IMR-90 (cell line): ENCODE results near the gene RPL36. TPM values are rescaled to one million over a fixed set of nuclear protein-coding genes. Genes with fewer than 3 reads are reported as not detected.

ENCODE experiments used
- ATAC-seq: fragments of 200-7000 bp; cut with Tn5 transposase; 2 replicates; pipeline ENCODE4 v1.9.1; 2020; ENCODE audit warnings: low read depth, mild to moderate bottlenecking, moderate library complexity
- BruUV-seq: library from RNA; stranded (reverse); fragments of 400-500 nt; replicated peaks from 2 replicates; lab custom pipeline; 2021; lab: Mats Ljungman, UMichigan
- CTCF ChIA-PET: fragments of 300-600 bp; formaldehyde crosslinking; extraction: SDS; loops from one replicate; lab custom pipeline; 2021; ENCODE audit warnings: antibody characterized with exemption; lab: Yijun Ruan, JAX
- POLR2A ChIA-PET: fragments of 300-600 bp; sonication (Branson Sonifier 250); formaldehyde crosslinking; loops from one replicate; lab custom pipeline; 2022; ENCODE audit warnings: antibody characterized with exemption; ENCODE audit not compliant: unreplicated experiment; lab: Charles Lee
- DNase-seq: peaks from one replicate; pipeline ENCODE4 v3.0.0; 2013
- H2AFZ ChIP-seq: replicated peaks from 2 replicates; pipeline ENCODE3; 2013; ENCODE audit warnings: low read length, mild to moderate bottlenecking; ENCODE audit not compliant: poor library complexity
- H2AK5ac ChIP-seq: 2 replicates; pipeline ENCODE4 v1.6.1; 2013; ENCODE audit warnings: low read depth, low read length, inconsistent platforms
- H2AK9ac ChIP-seq: replicated peaks from 2 replicates; pipeline ENCODE3; 2013; ENCODE audit warnings: mild to moderate bottlenecking, low read depth, low read length, moderate library complexity; ENCODE audit not compliant: poor library complexity
- H2BK120ac ChIP-seq: 2 replicates; pipeline ENCODE4 v1.6.1; 2013; ENCODE audit warnings: low read depth, low read length, inconsistent platforms
- H2BK15ac ChIP-seq: 3 replicates; pipeline ENCODE4 v1.6.1; 2013; ENCODE audit warnings: low read depth, low read length, inconsistent platforms
- H2BK20ac ChIP-seq: 2 replicates; pipeline ENCODE4 v1.6.1; 2013; ENCODE audit warnings: low read depth, mild to moderate bottlenecking, inconsistent platforms, low read length, moderate library complexity
- H2BK5ac ChIP-seq: 2 replicates; pipeline ENCODE4 v1.6.1; 2013; ENCODE audit warnings: mild to moderate bottlenecking, low read depth, low read length, inconsistent platforms; ENCODE audit not compliant: poor library complexity, severe bottlenecking
- H3K14ac ChIP-seq: replicated peaks from 2 replicates; pipeline ENCODE4 v1.6.1; 2013; ENCODE audit warnings: low read depth, low read length, inconsistent platforms
- H3K18ac ChIP-seq: 2 replicates; pipeline ENCODE4 v1.6.1; 2013; ENCODE audit warnings: low read depth, low read length, control low read depth
- H3K23ac ChIP-seq: 2 replicates; pipeline ENCODE4 v1.6.1; 2013; ENCODE audit warnings: low read depth, low read length, inconsistent platforms
- H3K27ac ChIP-seq: 2 replicates; pipeline ENCODE4 v1.5.1; 2013; ENCODE audit warnings: mild to moderate bottlenecking, control low read depth, low read length; ENCODE audit not compliant: insufficient read depth
- H3K27me3 ChIP-seq: 2 replicates; pipeline ENCODE4 v1.6.1; 2013; ENCODE audit warnings: low read length; ENCODE audit not compliant: control insufficient read depth, insufficient read depth
- H3K36me3 ChIP-seq: 2 replicates; pipeline ENCODE4 v1.6.1; 2013; ENCODE audit warnings: low read length, mixed read lengths; ENCODE audit not compliant: control insufficient read depth, insufficient read depth
- H3K4ac ChIP-seq: 2 replicates; pipeline ENCODE4 v1.6.1; 2013; ENCODE audit warnings: low read depth, low read length, inconsistent platforms
- H3K4me1 ChIP-seq: 2 replicates; pipeline ENCODE4 v1.6.1; 2013; ENCODE audit warnings: low read length, mixed read lengths; ENCODE audit not compliant: control insufficient read depth, insufficient read depth
- H3K4me2 ChIP-seq: 2 replicates; pipeline ENCODE4 v1.6.1; 2013; ENCODE audit warnings: low read depth, mild to moderate bottlenecking, control low read depth, low read length, moderate library complexity
- H3K4me3 ChIP-seq: 2 replicates; pipeline ENCODE4 v1.5.1; 2013; ENCODE audit warnings: low read depth, mild to moderate bottlenecking, control low read depth, low read length, moderate library complexity; ENCODE audit not compliant: insufficient read depth
- H3K56ac ChIP-seq: 2 replicates; pipeline ENCODE4 v1.6.1; 2013; ENCODE audit warnings: low read length, inconsistent platforms; ENCODE audit not compliant: insufficient read depth; ENCODE audit errors: extremely low read depth
- H3K79me1 ChIP-seq, 2 experiments: 2 replicates each; pipeline ENCODE4 v1.6.1; 2013; ENCODE audit warnings: low read length in 2 of 2, inconsistent platforms in 1 of 2, low read depth in 1 of 2
- H3K9ac ChIP-seq: 2 replicates; pipeline ENCODE4 v1.6.1; 2013; ENCODE audit warnings: low read depth, low read length, control low read depth
- H3K9me1 ChIP-seq: 2 replicates; pipeline ENCODE4 v1.6.1; 2013; ENCODE audit warnings: low read length, inconsistent platforms; ENCODE audit not compliant: insufficient read depth
- H3K9me3 ChIP-seq: 2 replicates; pipeline ENCODE4 v1.6.1; 2013; ENCODE audit warnings: low read length; ENCODE audit not compliant: control insufficient read depth, insufficient read depth
- H4K20me1 ChIP-seq: 2 replicates; pipeline ENCODE4 v1.6.1; 2013; ENCODE audit warnings: low read length, inconsistent platforms; ENCODE audit not compliant: insufficient read depth
- H4K5ac ChIP-seq: 2 replicates; pipeline ENCODE4 v1.6.1; 2013; ENCODE audit warnings: mild to moderate bottlenecking, low read depth, low read length, control low read depth
- H4K8ac ChIP-seq, 2 experiments: 2 replicates each; pipeline ENCODE4 v1.6.1; 2013; ENCODE audit warnings: low read depth in 2 of 2, low read length in 2 of 2, control low read depth in 1 of 2, inconsistent platforms in 1 of 2
- H4K91ac ChIP-seq: 2 replicates; pipeline ENCODE4 v1.6.1; 2013; ENCODE audit warnings: low read depth, low read length, inconsistent platforms; ENCODE audit not compliant: insufficient read depth
- BHLHE40 ChIP-seq: fragments of 150-350 bp; IDR thresholded peaks from 2 replicates; pipeline ENCODE4 v1.6.1; 2016; ENCODE audit warnings: mild to moderate bottlenecking, low read depth, low read length
- CEBPB ChIP-seq: IDR thresholded peaks from 2 replicates; pipeline ENCODE4 v1.6.1; 2012; ENCODE audit warnings: low read depth, low read length, improper control_type of control experiment
- CHD1 ChIP-seq: IDR thresholded peaks from 2 replicates; pipeline ENCODE4 v1.6.1; 2012; ENCODE audit warnings: low read depth, low read length, improper control_type of control experiment
- MAFK ChIP-seq: IDR thresholded peaks from 2 replicates; pipeline ENCODE4 v1.6.1; 2012; ENCODE audit warnings: low read depth, low read length, improper control_type of control experiment
- MAZ ChIP-seq: IDR thresholded peaks from 2 replicates; pipeline ENCODE4 v1.6.1; 2012; ENCODE audit warnings: low read depth, mild to moderate bottlenecking, low read length, improper control_type of control experiment, moderate library complexity, borderline replicate concordance
- MXI1 ChIP-seq: IDR thresholded peaks from 2 replicates; pipeline ENCODE4 v1.6.1; 2012; ENCODE audit warnings: low read depth, mild to moderate bottlenecking, low read length, moderate library complexity, borderline replicate concordance
- POLR2A ChIP-seq: IDR thresholded peaks from 2 replicates; pipeline ENCODE4 v1.6.1; 2012; ENCODE audit warnings: mild to moderate bottlenecking, low read depth, low read length
- RAD21 ChIP-seq: IDR thresholded peaks from 2 replicates; pipeline ENCODE4 v1.6.1; 2012; ENCODE audit warnings: low read length, improper control_type of control experiment
- RCOR1 ChIP-seq: IDR thresholded peaks from 2 replicates; pipeline ENCODE4 v1.6.1; 2012; ENCODE audit warnings: mild to moderate bottlenecking, low read length, improper control_type of control experiment; ENCODE audit not compliant: insufficient replicate concordance
- RFX5 ChIP-seq: IDR thresholded peaks from 2 replicates; pipeline ENCODE4 v1.8.0; 2012; ENCODE audit warnings: low read depth, mild to moderate bottlenecking, low read length, moderate library complexity
- SMC3 ChIP-seq: fragments of 150-350 bp; IDR thresholded peaks from 2 replicates; pipeline ENCODE4 v1.6.1; 2016; ENCODE audit warnings: low read depth, mild to moderate bottlenecking, antibody characterized with exemption, low read length, moderate library complexity
- WGBS, 2 experiments: methylation state at CpG; one replicate each; pipeline versions ENCODE4 v1.1.5 to v1.1.7; 2013; ENCODE audit warnings: missing lambda C conversion rate in 2 of 2; ENCODE audit not compliant: insufficient read length in 1 of 2; ENCODE audit errors: extremely low coverage in 2 of 2; 5-methylcytosine and 5-hydroxymethylcytosine counted together
- dilution Hi-C: fragments of 300-500 bp; cut with HindIII; formaldehyde crosslinking; loops from one replicate; pipeline ENCODE4 v1.14.3; 2018; ENCODE audit warnings: low sequenced_read_pairs; ENCODE audit not compliant: unreplicated experiment
- in situ Hi-C: fragments of 300-500 bp; cut with MboI; formaldehyde crosslinking; loops from 3 replicates; pipeline ENCODE4 v1.14.3; 2019; ENCODE audit warnings: low sequenced_read_pairs, inconsistent platforms, mixed read lengths
- intact Hi-C: fragments of 100-400 bp; cut with micrococcal nuclease; formaldehyde crosslinking; loops from 2 replicates; pipeline ENCODE4 v1.10.0; 2022
- polyA plus RNA-seq, 3 experiments: library from polyadenylated mRNA; depleted of rRNA; stranded (reverse); fragments of >200 nt; gene quantifications; 2 replicates each; pipeline ENCODE4 v1.2.3, GENCODE V29; 2012; ENCODE audit warnings: low replicate concordance in 1 of 3
- total RNA-seq: library from RNA; depleted of rRNA; stranded (reverse); fragments of >200 nt; gene quantifications from 2 replicates; pipeline ENCODE4 v1.2.3, GENCODE V29; 2012
- TF ChIP-seq, protein P1 (sequence below): fragments of 150-350 bp; IDR thresholded peaks from 2 replicates; pipeline ENCODE4 v1.6.1; 2017; ENCODE audit warnings: mild to moderate bottlenecking, antibody characterized with exemption, low read length, low read depth
- TF ChIP-seq, protein P2 (sequence below): conservative IDR thresholded peaks from 2 replicates; pipeline ENCODE4 v1.5.1; 2012; ENCODE audit warnings: mild to moderate bottlenecking, low read depth, low read length, improper control_type of control experiment
- TF ChIP-seq, protein P3 (sequence below): fragments of 150-350 bp; IDR thresholded peaks from 2 replicates; pipeline ENCODE4 v1.6.1; 2016; ENCODE audit warnings: low read depth, mild to moderate bottlenecking, low read length, moderate library complexity, borderline replicate concordance

RPL36 gene
- total and polyA plus RNA-seq, 2 of the 4 experiments (the other 2 are of a cell fraction) = 232 to 757 TPM

GRCh38 chr19:5663904-5664303 is 26.2 kb upstream of the RPL36 start:
- ATAC-seq = no peak
- Histone ChIP-seq H3K36me3 (peaks cover 78% of the 10 kb centered on the region), H3K9me3 (no peaks in the 10 kb centered on the region), H3K4me3 (no peak overlapping the region), H3K4ac (no peak overlapping the region), H2BK5ac (no peak overlapping the region), H3K56ac (no peak overlapping the region), H3K18ac (no peak overlapping the region), H4K5ac (no peak overlapping the region), H3K27ac (no peak overlapping the region), H3K4me1 (no peaks in the 10 kb centered on the region), H4K91ac (no peak overlapping the region), H2AK5ac (no peak overlapping the region), H4K20me1 (peaks cover 31% of the 10 kb centered on the region), H3K9me1 (peaks cover 6% of the 10 kb centered on the region; the same call in 1 of the 2 replicates), H4K8ac (no peak overlapping the region), H3K27me3 (no peaks in the 10 kb centered on the region), H3K23ac (no peak overlapping the region), H3K14ac (no peak overlapping the region), H2BK20ac (no peak overlapping the region), H3K79me1 (peaks cover 0 to 49% of the 10 kb centered on the region in 2 experiments; a peak in 3 of 4 replicates), H3K4me2 (no peak overlapping the region), H2BK120ac (no peak overlapping the region), H2AFZ (no peak overlapping the region), H3K9ac (no peak overlapping the region), H2BK15ac (no peak overlapping the region), H2AK9ac (no peak overlapping the region)
- POLR2A ChIA-PET = no interaction called here
- 96% methylated on average over 9 of the region's 17 CpGs; no CpG with 5 or more reads in 1 of the 2 experiments for WGBS, 2 experiments
- TF ChIP-seq SMC3 = no peak
- TF ChIP-seq RFX5 = no peak
- TF ChIP-seq BHLHE40 = no peak
- TF ChIP-seq, protein P1, sequence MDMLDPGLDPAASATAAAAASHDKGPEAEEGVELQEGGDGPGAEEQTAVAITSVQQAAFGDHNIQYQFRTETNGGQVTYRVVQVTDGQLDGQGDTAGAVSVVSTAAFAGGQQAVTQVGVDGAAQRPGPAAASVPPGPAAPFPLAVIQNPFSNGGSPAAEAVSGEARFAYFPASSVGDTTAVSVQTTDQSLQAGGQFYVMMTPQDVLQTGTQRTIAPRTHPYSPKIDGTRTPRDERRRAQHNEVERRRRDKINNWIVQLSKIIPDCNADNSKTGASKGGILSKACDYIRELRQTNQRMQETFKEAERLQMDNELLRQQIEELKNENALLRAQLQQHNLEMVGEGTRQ = no peak
- TF ChIP-seq MAZ = no peak
- no peak for TF ChIP-seq MXI1
- no peak for TF ChIP-seq MAFK
- TF ChIP-seq POLR2A = no peak
- TF ChIP-seq, protein P2, sequence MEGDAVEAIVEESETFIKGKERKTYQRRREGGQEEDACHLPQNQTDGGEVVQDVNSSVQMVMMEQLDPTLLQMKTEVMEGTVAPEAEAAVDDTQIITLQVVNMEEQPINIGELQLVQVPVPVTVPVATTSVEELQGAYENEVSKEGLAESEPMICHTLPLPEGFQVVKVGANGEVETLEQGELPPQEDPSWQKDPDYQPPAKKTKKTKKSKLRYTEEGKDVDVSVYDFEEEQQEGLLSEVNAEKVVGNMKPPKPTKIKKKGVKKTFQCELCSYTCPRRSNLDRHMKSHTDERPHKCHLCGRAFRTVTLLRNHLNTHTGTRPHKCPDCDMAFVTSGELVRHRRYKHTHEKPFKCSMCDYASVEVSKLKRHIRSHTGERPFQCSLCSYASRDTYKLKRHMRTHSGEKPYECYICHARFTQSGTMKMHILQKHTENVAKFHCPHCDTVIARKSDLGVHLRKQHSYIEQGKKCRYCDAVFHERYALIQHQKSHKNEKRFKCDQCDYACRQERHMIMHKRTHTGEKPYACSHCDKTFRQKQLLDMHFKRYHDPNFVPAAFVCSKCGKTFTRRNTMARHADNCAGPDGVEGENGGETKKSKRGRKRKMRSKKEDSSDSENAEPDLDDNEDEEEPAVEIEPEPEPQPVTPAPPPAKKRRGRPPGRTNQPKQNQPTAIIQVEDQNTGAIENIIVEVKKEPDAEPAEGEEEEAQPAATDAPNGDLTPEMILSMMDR = no peak
- TF ChIP-seq RAD21 = no peak
- TF ChIP-seq, protein P3, sequence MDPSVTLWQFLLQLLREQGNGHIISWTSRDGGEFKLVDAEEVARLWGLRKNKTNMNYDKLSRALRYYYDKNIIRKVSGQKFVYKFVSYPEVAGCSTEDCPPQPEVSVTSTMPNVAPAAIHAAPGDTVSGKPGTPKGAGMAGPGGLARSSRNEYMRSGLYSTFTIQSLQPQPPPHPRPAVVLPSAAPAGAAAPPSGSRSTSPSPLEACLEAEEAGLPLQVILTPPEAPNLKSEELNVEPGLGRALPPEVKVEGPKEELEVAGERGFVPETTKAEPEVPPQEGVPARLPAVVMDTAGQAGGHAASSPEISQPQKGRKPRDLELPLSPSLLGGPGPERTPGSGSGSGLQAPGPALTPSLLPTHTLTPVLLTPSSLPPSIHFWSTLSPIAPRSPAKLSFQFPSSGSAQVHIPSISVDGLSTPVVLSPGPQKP = no peak
- no peak for TF ChIP-seq CHD1
- TF ChIP-seq RCOR1 = no peak
- no peak for TF ChIP-seq CEBPB
- BruUV-seq = no TSS peak
- CTCF ChIA-PET = no interaction called here
- dilution Hi-C loops = no loop called here
- intact Hi-C loops = no loop called here
- DNase-seq = no peak
- in situ Hi-C loops = no loop called here
